NB4 (cell line): ENCODE results near the gene TENT5A.

Experiments
- POLR2A ChIP-seq: IDR thresholded peaks from 2 replicates; pipeline ENCODE4 v1.6.1; 2011; ENCODE audit warnings: mild to moderate bottlenecking; ENCODE audit not compliant: insufficient read length; ENCODE audit errors: extremely low read depth
- TF ChIP-seq, protein P1 (sequence below): IDR thresholded peaks from one replicate; pipeline ENCODE4 v1.5.1; 2012; ENCODE audit warnings: low read depth, low read length

DNA sequence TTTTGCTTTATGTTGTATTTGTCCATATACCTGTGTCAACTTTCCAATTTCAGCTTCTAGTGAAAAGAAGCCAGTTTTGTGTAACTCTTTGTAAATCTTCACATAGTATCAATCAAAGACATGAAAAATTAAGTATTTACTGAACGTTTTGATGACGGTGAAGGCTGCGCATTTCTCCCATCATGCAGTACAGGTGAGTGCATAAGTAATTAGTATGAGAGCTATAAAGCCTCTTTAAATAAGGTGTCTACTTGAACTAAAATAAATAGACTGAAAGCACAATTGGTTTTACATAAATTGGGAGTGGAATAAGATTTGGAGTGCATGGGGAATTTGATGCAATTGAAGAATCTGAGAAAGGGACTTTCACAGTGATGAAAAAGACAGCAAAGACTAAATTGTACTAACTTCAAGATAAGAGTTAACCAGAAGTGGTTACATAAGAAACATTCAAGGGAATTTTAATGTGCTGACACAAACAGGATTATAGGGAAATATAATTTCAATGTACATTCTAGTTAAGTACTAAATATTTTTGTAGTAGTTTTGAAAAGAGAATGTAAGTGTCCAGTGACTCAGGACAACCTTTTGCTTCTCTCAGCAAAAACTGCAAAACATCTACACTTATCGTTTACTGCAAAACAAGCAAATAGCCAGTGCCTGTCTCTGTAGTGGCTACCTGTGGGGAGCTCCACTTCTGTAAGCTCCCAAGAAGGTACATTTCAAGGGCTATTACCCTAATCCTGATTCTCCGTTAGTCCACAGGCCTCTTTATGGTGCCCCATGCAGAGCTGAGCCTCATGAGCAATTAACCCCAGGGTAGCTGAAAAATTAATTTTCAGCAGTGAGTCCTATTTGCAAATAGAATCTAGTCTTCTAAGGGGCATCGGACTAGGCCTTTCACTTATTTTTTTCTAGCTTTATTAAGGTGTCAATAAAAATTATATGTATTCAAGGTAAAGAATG, 13.0 kb downstream of the TENT5A start:
- TF ChIP-seq, protein P1, sequence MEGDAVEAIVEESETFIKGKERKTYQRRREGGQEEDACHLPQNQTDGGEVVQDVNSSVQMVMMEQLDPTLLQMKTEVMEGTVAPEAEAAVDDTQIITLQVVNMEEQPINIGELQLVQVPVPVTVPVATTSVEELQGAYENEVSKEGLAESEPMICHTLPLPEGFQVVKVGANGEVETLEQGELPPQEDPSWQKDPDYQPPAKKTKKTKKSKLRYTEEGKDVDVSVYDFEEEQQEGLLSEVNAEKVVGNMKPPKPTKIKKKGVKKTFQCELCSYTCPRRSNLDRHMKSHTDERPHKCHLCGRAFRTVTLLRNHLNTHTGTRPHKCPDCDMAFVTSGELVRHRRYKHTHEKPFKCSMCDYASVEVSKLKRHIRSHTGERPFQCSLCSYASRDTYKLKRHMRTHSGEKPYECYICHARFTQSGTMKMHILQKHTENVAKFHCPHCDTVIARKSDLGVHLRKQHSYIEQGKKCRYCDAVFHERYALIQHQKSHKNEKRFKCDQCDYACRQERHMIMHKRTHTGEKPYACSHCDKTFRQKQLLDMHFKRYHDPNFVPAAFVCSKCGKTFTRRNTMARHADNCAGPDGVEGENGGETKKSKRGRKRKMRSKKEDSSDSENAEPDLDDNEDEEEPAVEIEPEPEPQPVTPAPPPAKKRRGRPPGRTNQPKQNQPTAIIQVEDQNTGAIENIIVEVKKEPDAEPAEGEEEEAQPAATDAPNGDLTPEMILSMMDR, result no peak
- no peak for TF ChIP-seq POLR2A
